Measurements from ENCODE around the gene FASN. TPM values are rescaled to one million over a fixed set of nuclear protein-coding genes. Genes with fewer than 3 reads are reported as not detected.

The FASN gene
- total and polyA plus RNA-seq, 2 of the 13 experiments (the other 11 are each of a cell fraction or from before 2014, with no cell fraction given), result 51.7 to 101 TPM

DNA sequence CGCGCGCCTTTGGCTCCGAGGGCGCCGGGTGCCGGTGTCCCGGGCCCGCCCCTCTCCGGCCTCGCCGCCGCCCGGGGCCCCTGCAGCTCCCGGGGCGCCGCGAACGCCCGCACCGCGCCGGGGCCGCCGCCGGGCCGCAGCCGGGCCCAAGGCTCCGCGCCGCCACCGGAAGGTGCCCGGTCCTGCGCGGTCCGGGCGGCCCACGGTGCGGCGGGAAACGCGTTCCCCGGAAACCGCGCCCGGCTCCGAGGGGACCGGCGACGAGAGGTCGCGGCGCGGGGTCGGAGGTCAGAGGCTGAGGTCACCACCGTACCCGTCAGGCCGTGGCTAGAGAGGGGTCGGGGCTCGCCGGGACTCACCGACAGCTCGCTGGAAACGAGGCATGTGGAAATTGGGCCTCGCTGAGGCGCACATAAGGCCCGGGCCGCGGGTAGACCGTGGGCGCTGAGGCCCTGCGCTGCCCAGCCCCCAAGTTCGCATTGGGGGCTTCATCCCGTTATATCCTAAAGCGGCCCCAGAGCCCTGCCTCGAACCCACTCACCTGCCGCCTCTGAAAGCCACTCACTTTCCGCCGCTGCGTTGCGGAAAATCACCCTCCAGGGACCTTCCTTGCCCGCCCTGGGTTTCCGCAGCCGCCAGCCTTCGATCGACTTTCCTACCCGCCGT lies 32.3 kb downstream of the FASN start, which contains the start of gene DUS1L (continued):
- TF ChIP-seq LCORL (IDR thresholded peaks at IDR 0.05) (no peak), LCORL (CRISPR knock-in tag; IDR thresholded peaks at IDR 0.05) (peak; percentile 26; the same call in 1 of the 2 replicates), MYC (CRISPR knock-in tag; IDR thresholded peaks at IDR 0.05; ENCODE audit: borderline replicate concordance) (peak; percentile 89), ZNF230 (CRISPR knock-in tag; IDR thresholded peaks at IDR 0.05) (peak; percentile 71), GFI1 (CRISPR knock-in tag; IDR thresholded peaks at IDR 0.05; ENCODE audit: borderline replicate concordance) (peak; percentile 76; the same call in 1 of the 2 replicates), MIXL1 (CRISPR knock-in tag; IDR thresholded peaks at IDR 0.05) (peak; percentile 86), SOX5 (CRISPR knock-in tag; IDR thresholded peaks at IDR 0.05; ENCODE audit: borderline replicate concordance) (peak; percentile 60), PAWR (CRISPR knock-in tag; IDR thresholded peaks at IDR 0.05; ENCODE audit: borderline replicate concordance) (0 out of 2 replicates have a peak, but pooled peaks have one; percentile 62), NR1H2 (CRISPR knock-in tag; IDR thresholded peaks at IDR 0.05; ENCODE audit: borderline replicate concordance, low read depth) (peak; percentile 89; the same call in 1 of the 2 replicates), FOXK2 (IDR thresholded peaks at IDR 0.05) (no peak), ZNF350 (CRISPR knock-in tag; IDR thresholded peaks at IDR 0.05; ENCODE audit: borderline replicate concordance, low read depth) (peak; percentile 75), ZNF776 (CRISPR knock-in tag; IDR thresholded peaks at IDR 0.05) (peak; percentile 98), SRSF1 (optimal IDR thresholded peaks at IDR 0.05; ENCODE audit: low read depth, low read length) (no peak), SP1 (IDR thresholded peaks at IDR 0.05) (no peak), SP1 (CRISPR knock-in tag; IDR thresholded peaks at IDR 0.05) (peak; percentile 96), HMG20B (CRISPR knock-in tag; conservative IDR thresholded peaks at IDR 0.05) (0 out of 2 replicates have a peak, but pooled peaks have one; percentile 61)
- TF ChIP-seq, protein P1, sequence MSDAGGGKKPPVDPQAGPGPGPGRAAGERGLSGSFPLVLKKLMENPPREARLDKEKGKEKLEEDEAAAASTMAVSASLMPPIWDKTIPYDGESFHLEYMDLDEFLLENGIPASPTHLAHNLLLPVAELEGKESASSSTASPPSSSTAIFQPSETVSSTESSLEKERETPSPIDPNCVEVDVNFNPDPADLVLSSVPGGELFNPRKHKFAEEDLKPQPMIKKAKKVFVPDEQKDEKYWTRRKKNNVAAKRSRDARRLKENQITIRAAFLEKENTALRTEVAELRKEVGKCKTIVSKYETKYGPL (CRISPR knock-in tag; IDR thresholded peaks at IDR 0.05), result no peak
- TF ChIP-seq, protein P2, sequence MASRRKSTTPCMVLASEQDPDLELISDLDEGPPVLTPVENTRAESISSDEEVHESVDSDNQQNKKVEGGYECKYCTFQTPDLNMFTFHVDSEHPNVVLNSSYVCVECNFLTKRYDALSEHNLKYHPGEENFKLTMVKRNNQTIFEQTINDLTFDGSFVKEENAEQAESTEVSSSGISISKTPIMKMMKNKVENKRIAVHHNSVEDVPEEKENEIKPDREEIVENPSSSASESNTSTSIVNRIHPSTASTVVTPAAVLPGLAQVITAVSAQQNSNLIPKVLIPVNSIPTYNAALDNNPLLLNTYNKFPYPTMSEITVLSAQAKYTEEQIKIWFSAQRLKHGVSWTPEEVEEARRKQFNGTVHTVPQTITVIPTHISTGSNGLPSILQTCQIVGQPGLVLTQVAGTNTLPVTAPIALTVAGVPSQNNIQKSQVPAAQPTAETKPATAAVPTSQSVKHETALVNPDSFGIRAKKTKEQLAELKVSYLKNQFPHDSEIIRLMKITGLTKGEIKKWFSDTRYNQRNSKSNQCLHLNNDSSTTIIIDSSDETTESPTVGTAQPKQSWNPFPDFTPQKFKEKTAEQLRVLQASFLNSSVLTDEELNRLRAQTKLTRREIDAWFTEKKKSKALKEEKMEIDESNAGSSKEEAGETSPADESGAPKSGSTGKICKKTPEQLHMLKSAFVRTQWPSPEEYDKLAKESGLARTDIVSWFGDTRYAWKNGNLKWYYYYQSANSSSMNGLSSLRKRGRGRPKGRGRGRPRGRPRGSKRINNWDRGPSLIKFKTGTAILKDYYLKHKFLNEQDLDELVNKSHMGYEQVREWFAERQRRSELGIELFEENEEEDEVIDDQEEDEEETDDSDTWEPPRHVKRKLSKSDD (CRISPR knock-in tag; IDR thresholded peaks at IDR 0.05; ENCODE audit: low read depth), result peak; percentile 97
- TF ChIP-seq, protein P3, sequence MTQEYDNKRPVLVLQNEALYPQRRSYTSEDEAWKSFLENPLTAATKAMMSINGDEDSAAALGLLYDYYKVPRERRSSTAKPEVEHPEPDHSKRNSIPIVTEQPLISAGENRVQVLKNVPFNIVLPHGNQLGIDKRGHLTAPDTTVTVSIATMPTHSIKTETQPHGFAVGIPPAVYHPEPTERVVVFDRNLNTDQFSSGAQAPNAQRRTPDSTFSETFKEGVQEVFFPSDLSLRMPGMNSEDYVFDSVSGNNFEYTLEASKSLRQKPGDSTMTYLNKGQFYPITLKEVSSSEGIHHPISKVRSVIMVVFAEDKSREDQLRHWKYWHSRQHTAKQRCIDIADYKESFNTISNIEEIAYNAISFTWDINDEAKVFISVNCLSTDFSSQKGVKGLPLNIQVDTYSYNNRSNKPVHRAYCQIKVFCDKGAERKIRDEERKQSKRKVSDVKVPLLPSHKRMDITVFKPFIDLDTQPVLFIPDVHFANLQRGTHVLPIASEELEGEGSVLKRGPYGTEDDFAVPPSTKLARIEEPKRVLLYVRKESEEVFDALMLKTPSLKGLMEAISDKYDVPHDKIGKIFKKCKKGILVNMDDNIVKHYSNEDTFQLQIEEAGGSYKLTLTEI (CRISPR knock-in tag; conservative IDR thresholded peaks at IDR 0.05), result no peak
- TF ChIP-seq, protein P4, sequence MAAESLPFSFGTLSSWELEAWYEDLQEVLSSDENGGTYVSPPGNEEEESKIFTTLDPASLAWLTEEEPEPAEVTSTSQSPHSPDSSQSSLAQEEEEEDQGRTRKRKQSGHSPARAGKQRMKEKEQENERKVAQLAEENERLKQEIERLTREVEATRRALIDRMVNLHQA (CRISPR knock-in tag; IDR thresholded peaks at IDR 0.05), result no peak

Data from HepG2 (cell line).